Caco-2 (cell line): ENCODE results near the gene CDC37L1. TPM values are rescaled to one million over a fixed set of nuclear protein-coding genes. Genes with fewer than 3 reads are reported as not detected.

ENCODE experiments used
- BruUV-seq: library from RNA; stranded (reverse); fragments of 400-500 nt; replicated peaks from 2 replicates; lab custom pipeline; 2021; lab: Mats Ljungman, UMichigan
- CTCF ChIA-PET: fragments of 300-600 bp; sonication (Branson Sonifier 250); formaldehyde crosslinking; loops from one replicate; lab custom pipeline; 2022; ENCODE audit warnings: antibody characterized with exemption; lab: Charles Lee
- POLR2A ChIA-PET: fragments of 300-600 bp; sonication (Branson Sonifier 250); formaldehyde crosslinking; loops from one replicate; lab custom pipeline; 2022; ENCODE audit warnings: antibody characterized with exemption; lab: Charles Lee
- DNase-seq, 2 experiments: peaks; one replicate each; pipeline versions ENCODE4 v3.0.0 to v3.0.0-alpha.2; 2020 to 2022
- H3K27me3 ChIP-seq: replicated peaks from 2 replicates; pipeline ENCODE4 v1.6.0; 2011; ENCODE audit warnings: low read length; ENCODE audit not compliant: control insufficient read depth, insufficient read depth
- H3K36me3 ChIP-seq: 2 replicates; pipeline ENCODE4 v1.5.1; 2011; ENCODE audit warnings: low read length; ENCODE audit not compliant: control insufficient read depth, insufficient read depth
- H3K4me1 ChIP-seq: fragments of 250-450 bp; sonication (Bioruptor Pico); 2 replicates; pipeline ENCODE4 v1.5.1; 2020; ENCODE audit warnings: mild to moderate bottlenecking
- H3K4me3 ChIP-seq: 2 replicates; pipeline ENCODE4 v1.5.1; 2011; ENCODE audit warnings: low read depth, mild to moderate bottlenecking, control low read depth, low read length
- H3K9me3 ChIP-seq: fragments of 250-450 bp; sonication (Bioruptor Pico); 2 replicates; pipeline ENCODE4 v1.5.1; 2020; ENCODE audit warnings: mild to moderate bottlenecking, moderate library complexity
- H3K27ac Mint-ChIP-seq: one replicate; pipeline ENCODE4 v1.8.0; 2022; ENCODE audit warnings: mixed read lengths; ENCODE audit not compliant: unreplicated experiment
- H3K27me3 Mint-ChIP-seq: one replicate; pipeline ENCODE4 v1.8.0; 2022; ENCODE audit warnings: mixed read lengths; ENCODE audit not compliant: insufficient read depth, unreplicated experiment
- H3K36me3 Mint-ChIP-seq: one replicate; pipeline ENCODE4 v1.8.0; 2022; ENCODE audit warnings: mild to moderate bottlenecking, mixed read lengths; ENCODE audit not compliant: insufficient read depth, unreplicated experiment
- H3K4me1 Mint-ChIP-seq: one replicate; pipeline ENCODE4 v1.8.0; 2022; ENCODE audit warnings: low read depth, mixed read lengths; ENCODE audit not compliant: unreplicated experiment
- H3K4me3 Mint-ChIP-seq: one replicate; pipeline ENCODE4 v1.8.0; 2022; ENCODE audit warnings: mild to moderate bottlenecking, moderate library complexity, mixed read lengths; ENCODE audit not compliant: unreplicated experiment
- H3K9me3 Mint-ChIP-seq: one replicate; pipeline ENCODE4 v1.8.0; 2022; ENCODE audit warnings: mixed read lengths; ENCODE audit not compliant: unreplicated experiment
- intact Hi-C: fragments of 100-400 bp; cut with micrococcal nuclease; formaldehyde crosslinking; loops from one replicate; pipeline ENCODE4 v1.10.0; 2022; ENCODE audit not compliant: unreplicated experiment
- total RNA-seq: library from RNA; stranded (reverse); gene quantifications from 2 replicates; pipeline ENCODE4 v1.2.3, GENCODE V29; 2022
- TF ChIP-seq, protein P1 (sequence below), 2 experiments: fragments of 200-600 bp in 1 of 2; IDR thresholded peaks; 1 replicate in 1 of 2; 2 replicates in 1 of 2; pipeline versions ENCODE4 v1.5.1 to v1.8.0; 2011 to 2022; ENCODE audit warnings: antibody characterized with exemption in 1 of 2, control low read depth in 1 of 2, inconsistent platforms in 1 of 2, low read depth in 1 of 2, low read length in 1 of 2, mild to moderate bottlenecking in 1 of 2, moderate library complexity in 1 of 2; ENCODE audit not compliant: insufficient read depth in 1 of 2, severe bottlenecking in 1 of 2, unreplicated experiment in 1 of 2

The CDC37L1 gene
- total RNA-seq, 1 experiment from 2014 or later = 9.3 TPM

DNA sequence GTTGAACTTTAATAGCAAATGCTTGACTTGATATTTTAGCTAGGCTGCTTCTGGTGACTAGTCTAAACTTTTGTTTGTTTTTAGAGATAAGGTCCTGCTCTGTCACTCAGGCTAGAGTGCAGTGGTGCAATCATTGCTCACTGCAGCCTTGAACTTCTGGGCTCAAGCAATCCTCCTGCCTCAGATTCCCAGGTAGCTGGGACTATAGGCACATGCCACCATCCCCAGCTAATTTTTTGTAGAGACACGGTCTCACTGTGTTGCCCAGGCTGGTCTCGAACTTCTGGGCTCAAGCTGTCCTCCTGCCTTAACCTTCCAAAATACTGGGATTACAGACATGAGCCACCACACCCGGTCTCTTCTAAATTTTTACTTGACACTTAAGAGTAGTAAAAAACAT is 20.7 kb downstream of the CDC37L1 start:
- Mint-ChIP-seq H3K4me1 (no peaks in the 10 kb centered on the region), H3K36me3 (peaks cover 12% of the 10 kb centered on the region), H3K4me3 (no peak overlapping the region), H3K27ac (no peak overlapping the region), H3K27me3 (no peaks in the 10 kb centered on the region), H3K9me3 (no peaks in the 10 kb centered on the region)
- DNase-seq = peak in 1 of 2 experiments; percentile 10
- no peaks in the 10 kb centered on the region for H3K36me3 ChIP-seq
- POLR2A ChIA-PET = no interaction called here
- CTCF ChIA-PET = no interaction called here
- intact Hi-C loops = loop anchor here (1.0 kb wide), 1 partner anchor 21 kb away; the partner anchor contains the start of gene CDC37L1
- no peaks in the 10 kb centered on the region for H3K9me3 ChIP-seq
- no peaks in the 10 kb centered on the region for H3K27me3 ChIP-seq
- BruUV-seq = no TSS peak
- no peak overlapping the region for H3K4me3 ChIP-seq
- TF ChIP-seq, protein P1, sequence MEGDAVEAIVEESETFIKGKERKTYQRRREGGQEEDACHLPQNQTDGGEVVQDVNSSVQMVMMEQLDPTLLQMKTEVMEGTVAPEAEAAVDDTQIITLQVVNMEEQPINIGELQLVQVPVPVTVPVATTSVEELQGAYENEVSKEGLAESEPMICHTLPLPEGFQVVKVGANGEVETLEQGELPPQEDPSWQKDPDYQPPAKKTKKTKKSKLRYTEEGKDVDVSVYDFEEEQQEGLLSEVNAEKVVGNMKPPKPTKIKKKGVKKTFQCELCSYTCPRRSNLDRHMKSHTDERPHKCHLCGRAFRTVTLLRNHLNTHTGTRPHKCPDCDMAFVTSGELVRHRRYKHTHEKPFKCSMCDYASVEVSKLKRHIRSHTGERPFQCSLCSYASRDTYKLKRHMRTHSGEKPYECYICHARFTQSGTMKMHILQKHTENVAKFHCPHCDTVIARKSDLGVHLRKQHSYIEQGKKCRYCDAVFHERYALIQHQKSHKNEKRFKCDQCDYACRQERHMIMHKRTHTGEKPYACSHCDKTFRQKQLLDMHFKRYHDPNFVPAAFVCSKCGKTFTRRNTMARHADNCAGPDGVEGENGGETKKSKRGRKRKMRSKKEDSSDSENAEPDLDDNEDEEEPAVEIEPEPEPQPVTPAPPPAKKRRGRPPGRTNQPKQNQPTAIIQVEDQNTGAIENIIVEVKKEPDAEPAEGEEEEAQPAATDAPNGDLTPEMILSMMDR (IDR thresholded peaks at IDR 0.05; ENCODE audit: insufficient read depth in 1 of 2, low read depth in 1 of 2, low read length in 1 of 2, severe bottlenecking in 1 of 2, unreplicated experiment in 1 of 2) = no peak
- 0 out of 2 replicates have a peak, but pooled peaks cover 6% of the 10 kb centered on the region for H3K4me1 ChIP-seq

DNA sequence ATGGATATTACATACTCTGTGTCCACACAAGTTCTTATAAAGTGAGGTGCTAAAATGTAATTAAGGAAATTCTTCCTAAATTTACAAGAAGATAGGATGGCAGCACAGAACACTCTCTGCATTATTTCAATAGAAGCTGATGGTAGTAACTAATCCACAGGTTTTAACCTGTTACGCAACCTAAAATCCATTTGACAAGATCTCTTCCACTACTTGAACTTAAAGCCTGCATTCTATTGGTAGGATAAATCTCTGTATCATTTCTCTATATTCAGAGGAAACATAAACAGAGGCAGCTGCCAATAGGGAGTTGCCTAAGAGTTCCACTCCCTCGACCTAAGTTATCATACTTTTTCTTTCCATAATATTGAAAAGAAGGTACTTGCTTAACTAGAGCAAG is 21.6 kb downstream of the CDC37L1 start:
- Mint-ChIP-seq H3K36me3 (peaks cover 15% of the 10 kb centered on the region), H3K27ac (no peak overlapping the region), H3K9me3 (no peaks in the 10 kb centered on the region), H3K4me3 (no peak overlapping the region), H3K4me1 (no peaks in the 10 kb centered on the region), H3K27me3 (no peaks in the 10 kb centered on the region)
- H3K4me3 ChIP-seq = no peak overlapping the region
- TF ChIP-seq, protein P1 (IDR thresholded peaks at IDR 0.05; ENCODE audit: insufficient read depth in 1 of 2, low read depth in 1 of 2, low read length in 1 of 2, severe bottlenecking in 1 of 2, unreplicated experiment in 1 of 2) = no peak
- 0 out of 2 replicates have a peak, but pooled peaks cover 6% of the 10 kb centered on the region for H3K4me1 ChIP-seq
- ChIA-PET POLR2A (no interaction called here), CTCF (no interaction called here)
- intact Hi-C loops = loop anchor here (1.0 kb wide), 1 partner anchor 22 kb away; the partner anchor contains the start of gene CDC37L1
- no peak for DNase-seq
- no peaks in the 10 kb centered on the region for H3K9me3 ChIP-seq
- no TSS peak for BruUV-seq
- no peaks in the 10 kb centered on the region for H3K36me3 ChIP-seq
- H3K27me3 ChIP-seq = no peaks in the 10 kb centered on the region

DNA sequence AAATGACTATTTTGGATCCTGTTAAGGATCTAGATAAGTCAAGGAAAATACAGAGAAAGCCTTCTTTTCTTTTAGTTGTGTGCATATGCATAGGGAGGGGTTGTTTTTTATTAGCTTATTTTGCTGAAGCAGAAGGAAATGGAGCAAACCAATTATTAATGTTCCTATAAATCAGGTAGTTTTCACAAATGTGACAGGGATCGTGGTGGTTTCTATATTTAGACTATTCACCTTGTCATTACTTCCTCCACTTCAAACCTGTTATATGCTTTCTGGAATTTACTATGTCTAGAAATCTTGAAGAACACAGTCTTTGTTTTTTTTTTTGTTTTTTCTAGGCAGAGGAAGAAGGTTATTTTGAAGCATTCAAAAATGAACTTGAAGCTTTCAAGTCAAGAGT is 22.2 kb downstream of the CDC37L1 start:
- CTCF ChIA-PET = no interaction called here
- no peak overlapping the region for H3K27ac Mint-ChIP-seq

More for the DNA sequence above, 22.2 kb downstream of the CDC37L1 start:
- Mint-ChIP-seq H3K4me1 (no peaks in the 10 kb centered on the region), H3K36me3 (peaks cover 18% of the 10 kb centered on the region), H3K27me3 (no peaks in the 10 kb centered on the region), H3K4me3 (no peak overlapping the region), H3K9me3 (no peaks in the 10 kb centered on the region)
- TF ChIP-seq, protein P1 (IDR thresholded peaks at IDR 0.05; ENCODE audit: insufficient read depth in 1 of 2, low read depth in 1 of 2, low read length in 1 of 2, severe bottlenecking in 1 of 2, unreplicated experiment in 1 of 2) = no peak
- Histone ChIP-seq H3K9me3 (no peaks in the 10 kb centered on the region), H3K4me3 (no peak overlapping the region), H3K27me3 (no peaks in the 10 kb centered on the region), H3K4me1 (0 out of 2 replicates have a peak, but pooled peaks cover 6% of the 10 kb centered on the region), H3K36me3 (no peaks in the 10 kb centered on the region)
- POLR2A ChIA-PET = no interaction called here
- intact Hi-C loops = no loop called here
- no peak for DNase-seq
- BruUV-seq = no TSS peak
